IMR-90 (cell line): ENCODE results near the gene RMND5B. TPM values are rescaled to one million over a fixed set of nuclear protein-coding genes. Genes with fewer than 3 reads are reported as not detected.

Experiments
- ATAC-seq: fragments of 200-7000 bp; cut with Tn5 transposase; 2 replicates; pipeline ENCODE4 v1.9.1; 2020; ENCODE audit warnings: low read depth, mild to moderate bottlenecking, moderate library complexity
- BruUV-seq: library from RNA; stranded (reverse); fragments of 400-500 nt; replicated peaks from 2 replicates; lab custom pipeline; 2021; lab: Mats Ljungman, UMichigan
- CTCF ChIA-PET: fragments of 300-600 bp; formaldehyde crosslinking; extraction: SDS; loops from one replicate; lab custom pipeline; 2021; ENCODE audit warnings: antibody characterized with exemption; lab: Yijun Ruan, JAX
- POLR2A ChIA-PET: fragments of 300-600 bp; sonication (Branson Sonifier 250); formaldehyde crosslinking; loops from one replicate; lab custom pipeline; 2022; ENCODE audit warnings: antibody characterized with exemption; ENCODE audit not compliant: unreplicated experiment; lab: Charles Lee
- DNase-seq: peaks from one replicate; pipeline ENCODE4 v3.0.0; 2013
- H2AFZ ChIP-seq: replicated peaks from 2 replicates; pipeline ENCODE3; 2013; ENCODE audit warnings: low read length, mild to moderate bottlenecking; ENCODE audit not compliant: poor library complexity
- H2AK5ac ChIP-seq: 2 replicates; pipeline ENCODE4 v1.6.1; 2013; ENCODE audit warnings: low read depth, low read length, inconsistent platforms
- H2AK9ac ChIP-seq: replicated peaks from 2 replicates; pipeline ENCODE3; 2013; ENCODE audit warnings: mild to moderate bottlenecking, low read depth, low read length, moderate library complexity; ENCODE audit not compliant: poor library complexity
- H2BK120ac ChIP-seq: 2 replicates; pipeline ENCODE4 v1.6.1; 2013; ENCODE audit warnings: low read depth, low read length, inconsistent platforms
- H2BK15ac ChIP-seq: 3 replicates; pipeline ENCODE4 v1.6.1; 2013; ENCODE audit warnings: low read depth, low read length, inconsistent platforms
- H2BK20ac ChIP-seq: 2 replicates; pipeline ENCODE4 v1.6.1; 2013; ENCODE audit warnings: low read depth, mild to moderate bottlenecking, inconsistent platforms, low read length, moderate library complexity
- H2BK5ac ChIP-seq: 2 replicates; pipeline ENCODE4 v1.6.1; 2013; ENCODE audit warnings: mild to moderate bottlenecking, low read depth, low read length, inconsistent platforms; ENCODE audit not compliant: poor library complexity, severe bottlenecking
- H3K14ac ChIP-seq: replicated peaks from 2 replicates; pipeline ENCODE4 v1.6.1; 2013; ENCODE audit warnings: low read depth, low read length, inconsistent platforms
- H3K18ac ChIP-seq: 2 replicates; pipeline ENCODE4 v1.6.1; 2013; ENCODE audit warnings: low read depth, low read length, control low read depth
- H3K23ac ChIP-seq: 2 replicates; pipeline ENCODE4 v1.6.1; 2013; ENCODE audit warnings: low read depth, low read length, inconsistent platforms
- H3K27ac ChIP-seq: 2 replicates; pipeline ENCODE4 v1.5.1; 2013; ENCODE audit warnings: mild to moderate bottlenecking, control low read depth, low read length; ENCODE audit not compliant: insufficient read depth
- H3K27me3 ChIP-seq: 2 replicates; pipeline ENCODE4 v1.6.1; 2013; ENCODE audit warnings: low read length; ENCODE audit not compliant: control insufficient read depth, insufficient read depth
- H3K36me3 ChIP-seq: 2 replicates; pipeline ENCODE4 v1.6.1; 2013; ENCODE audit warnings: low read length, mixed read lengths; ENCODE audit not compliant: control insufficient read depth, insufficient read depth
- H3K4ac ChIP-seq: 2 replicates; pipeline ENCODE4 v1.6.1; 2013; ENCODE audit warnings: low read depth, low read length, inconsistent platforms
- H3K4me1 ChIP-seq: 2 replicates; pipeline ENCODE4 v1.6.1; 2013; ENCODE audit warnings: low read length, mixed read lengths; ENCODE audit not compliant: control insufficient read depth, insufficient read depth
- H3K4me2 ChIP-seq: 2 replicates; pipeline ENCODE4 v1.6.1; 2013; ENCODE audit warnings: low read depth, mild to moderate bottlenecking, control low read depth, low read length, moderate library complexity
- H3K4me3 ChIP-seq: 2 replicates; pipeline ENCODE4 v1.5.1; 2013; ENCODE audit warnings: low read depth, mild to moderate bottlenecking, control low read depth, low read length, moderate library complexity; ENCODE audit not compliant: insufficient read depth
- H3K56ac ChIP-seq: 2 replicates; pipeline ENCODE4 v1.6.1; 2013; ENCODE audit warnings: low read length, inconsistent platforms; ENCODE audit not compliant: insufficient read depth; ENCODE audit errors: extremely low read depth
- H3K79me1 ChIP-seq, 2 experiments: 2 replicates each; pipeline ENCODE4 v1.6.1; 2013; ENCODE audit warnings: low read length in 2 of 2, inconsistent platforms in 1 of 2, low read depth in 1 of 2
- H3K9ac ChIP-seq: 2 replicates; pipeline ENCODE4 v1.6.1; 2013; ENCODE audit warnings: low read depth, low read length, control low read depth
- H3K9me1 ChIP-seq: 2 replicates; pipeline ENCODE4 v1.6.1; 2013; ENCODE audit warnings: low read length, inconsistent platforms; ENCODE audit not compliant: insufficient read depth
- H3K9me3 ChIP-seq: 2 replicates; pipeline ENCODE4 v1.6.1; 2013; ENCODE audit warnings: low read length; ENCODE audit not compliant: control insufficient read depth, insufficient read depth
- H4K20me1 ChIP-seq: 2 replicates; pipeline ENCODE4 v1.6.1; 2013; ENCODE audit warnings: low read length, inconsistent platforms; ENCODE audit not compliant: insufficient read depth
- H4K5ac ChIP-seq: 2 replicates; pipeline ENCODE4 v1.6.1; 2013; ENCODE audit warnings: mild to moderate bottlenecking, low read depth, low read length, control low read depth
- H4K8ac ChIP-seq, 2 experiments: 2 replicates each; pipeline ENCODE4 v1.6.1; 2013; ENCODE audit warnings: low read depth in 2 of 2, low read length in 2 of 2, control low read depth in 1 of 2, inconsistent platforms in 1 of 2
- H4K91ac ChIP-seq: 2 replicates; pipeline ENCODE4 v1.6.1; 2013; ENCODE audit warnings: low read depth, low read length, inconsistent platforms; ENCODE audit not compliant: insufficient read depth
- MXI1 ChIP-seq: IDR thresholded peaks from 2 replicates; pipeline ENCODE4 v1.6.1; 2012; ENCODE audit warnings: low read depth, mild to moderate bottlenecking, low read length, moderate library complexity, borderline replicate concordance
- WGBS, 2 experiments: methylation state at CpG; one replicate each; pipeline versions ENCODE4 v1.1.5 to v1.1.7; 2013; ENCODE audit warnings: missing lambda C conversion rate in 2 of 2; ENCODE audit not compliant: insufficient read length in 1 of 2; ENCODE audit errors: extremely low coverage in 2 of 2; 5-methylcytosine and 5-hydroxymethylcytosine counted together
- dilution Hi-C: fragments of 300-500 bp; cut with HindIII; formaldehyde crosslinking; loops from one replicate; pipeline ENCODE4 v1.14.3; 2018; ENCODE audit warnings: low sequenced_read_pairs; ENCODE audit not compliant: unreplicated experiment
- in situ Hi-C: fragments of 300-500 bp; cut with MboI; formaldehyde crosslinking; loops from 3 replicates; pipeline ENCODE4 v1.14.3; 2019; ENCODE audit warnings: low sequenced_read_pairs, inconsistent platforms, mixed read lengths
- intact Hi-C: fragments of 100-400 bp; cut with micrococcal nuclease; formaldehyde crosslinking; loops from 2 replicates; pipeline ENCODE4 v1.10.0; 2022
- polyA plus RNA-seq, 3 experiments: library from polyadenylated mRNA; depleted of rRNA; stranded (reverse); fragments of >200 nt; gene quantifications; 2 replicates each; pipeline ENCODE4 v1.2.3, GENCODE V29; 2012; ENCODE audit warnings: low replicate concordance in 1 of 3
- total RNA-seq: library from RNA; depleted of rRNA; stranded (reverse); fragments of >200 nt; gene quantifications from 2 replicates; pipeline ENCODE4 v1.2.3, GENCODE V29; 2012

RMND5B gene
- total and polyA plus RNA-seq, 2 of the 4 experiments (the other 2 are of a cell fraction) = 14.0 to 19.5 TPM

DNA sequence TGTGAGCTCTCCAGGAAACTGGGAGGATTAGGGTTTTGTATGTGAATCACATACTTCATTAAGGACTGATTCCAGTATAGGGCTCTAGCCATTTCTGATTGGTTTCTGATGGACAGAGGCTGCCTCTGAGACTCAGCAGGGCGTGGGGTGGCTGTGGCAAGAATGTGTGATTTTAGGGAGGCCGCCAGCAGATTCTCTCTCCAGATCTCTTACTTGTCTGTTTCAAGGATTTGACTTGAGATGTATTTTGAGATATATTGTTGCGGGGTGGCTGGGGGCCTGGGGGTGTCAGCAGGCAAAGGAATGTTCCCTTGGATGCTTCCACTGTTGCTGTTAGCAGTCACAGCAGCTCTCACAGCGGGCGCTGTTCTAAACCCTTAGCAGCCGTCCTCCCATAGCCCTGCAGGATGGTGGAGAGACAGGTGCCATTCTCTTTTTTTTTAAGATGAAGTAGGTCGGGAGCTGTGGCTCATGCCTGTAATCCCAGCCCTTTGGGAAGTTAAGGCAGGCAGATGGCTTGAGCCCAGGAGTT is 65.5 kb downstream of the RMND5B start:
- Histone ChIP-seq H3K4ac (no peak overlapping the region), H2BK5ac (no peak overlapping the region), H2BK20ac (no peak overlapping the region), H2BK120ac (no peak overlapping the region), H3K56ac (no peak overlapping the region), H2AK5ac (no peak overlapping the region), H3K18ac (no peak overlapping the region), H3K4me2 (no peak overlapping the region), H3K79me1 (no peaks in the 10 kb centered on the region), H3K9me3 (peaks cover 5% of the 10 kb centered on the region; the same call in 1 of the 2 replicates), H3K14ac (no peak overlapping the region), H3K23ac (no peak overlapping the region), H3K36me3 (no peaks in the 10 kb centered on the region), H4K91ac (no peak overlapping the region), H3K9me1 (no peaks in the 10 kb centered on the region), H2AFZ (no peak overlapping the region), H4K5ac (no peak overlapping the region), H2AK9ac (no peak overlapping the region), H3K27me3 (peaks cover 23% of the 10 kb centered on the region; the same call in 1 of the 2 replicates), H3K9ac (no peak overlapping the region), H2BK15ac (no peak overlapping the region), H4K20me1 (no peaks in the 10 kb centered on the region), H3K27ac (no peak overlapping the region), H3K4me3 (no peak overlapping the region), H3K4me1 (no peaks in the 10 kb centered on the region), H4K8ac (no peak overlapping the region)
- ATAC-seq = no peak; the same call in 1 of the 2 replicates
- in situ Hi-C loops (no loop called here), dilution Hi-C loops (no loop called here), intact Hi-C loops (no loop called here)
- WGBS, 2 experiments = no CpG with 5 or more reads among the region's 7 CpGs
- ChIA-PET CTCF (interaction anchor here (0.6 to 1.2 kb wide), 2 partner anchors 10 to 12 kb away, joined by 3 read pairs; no protein-coding TSS in a partner anchor), POLR2A (no interaction called here)
- TF ChIP-seq MXI1 = no peak
- BruUV-seq = no TSS peak
- DNase-seq = no peak
